ENCODE data around the gene TXNDC15. TPM values are rescaled to one million over a fixed set of nuclear protein-coding genes. Genes with fewer than 3 reads are reported as not detected.

Gene TXNDC15, protein sequence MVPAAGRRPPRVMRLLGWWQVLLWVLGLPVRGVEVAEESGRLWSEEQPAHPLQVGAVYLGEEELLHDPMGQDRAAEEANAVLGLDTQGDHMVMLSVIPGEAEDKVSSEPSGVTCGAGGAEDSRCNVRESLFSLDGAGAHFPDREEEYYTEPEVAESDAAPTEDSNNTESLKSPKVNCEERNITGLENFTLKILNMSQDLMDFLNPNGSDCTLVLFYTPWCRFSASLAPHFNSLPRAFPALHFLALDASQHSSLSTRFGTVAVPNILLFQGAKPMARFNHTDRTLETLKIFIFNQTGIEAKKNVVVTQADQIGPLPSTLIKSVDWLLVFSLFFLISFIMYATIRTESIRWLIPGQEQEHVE
- 23.1 TPM for polyA plus RNA-seq (2013)

DNA sequence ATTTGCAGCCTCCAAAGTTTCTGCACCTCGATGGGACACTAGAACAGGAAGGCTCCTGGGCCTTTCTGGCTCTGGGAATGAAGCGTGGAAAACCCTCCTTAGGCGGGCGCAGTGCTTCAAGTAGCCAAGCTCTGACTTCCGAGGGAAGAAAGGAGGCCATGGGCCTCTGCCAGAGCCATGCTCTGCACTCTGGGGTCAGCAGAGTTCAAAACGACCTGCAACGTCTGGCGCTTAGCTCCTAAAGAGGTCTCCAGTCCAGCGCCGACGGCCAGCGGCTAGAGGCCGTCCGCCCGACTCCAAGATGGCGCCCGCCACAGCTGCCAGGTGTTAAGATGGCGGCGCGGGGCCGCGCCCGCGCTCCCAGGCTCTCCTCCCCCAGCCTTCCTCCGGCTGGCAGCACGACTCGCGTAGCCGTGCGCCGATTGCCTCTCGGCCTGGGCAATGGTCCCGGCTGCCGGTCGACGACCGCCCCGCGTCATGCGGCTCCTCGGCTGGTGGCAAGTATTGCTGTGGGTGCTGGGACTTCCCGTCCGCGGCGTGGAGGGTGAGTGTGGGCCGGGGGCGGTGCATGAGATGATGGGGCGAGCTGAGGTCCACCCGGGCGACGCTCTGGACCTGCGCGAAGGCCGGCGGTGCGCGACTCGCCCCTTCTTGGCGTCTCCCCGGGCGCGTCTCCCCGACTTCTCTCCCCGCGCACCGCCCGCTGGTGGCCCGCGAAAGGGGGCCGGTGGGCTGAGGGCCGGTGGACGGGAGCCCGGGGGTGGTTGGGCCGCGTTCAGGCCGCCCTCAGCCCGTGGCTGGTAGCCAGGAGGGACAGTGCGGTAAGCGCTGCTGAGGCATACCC, at the start of gene TXNDC15:
Gene TXNDC15 (plus strand): TSS at position 385 of the 844 bp plus-strand sequence. CDS start 57 bp downstream, at position 442.
- peaks cover 0 to 3% (median 1%) of the 10 kb centered on the region in 4 experiments for H3K36me3 ChIP-seq (ENCODE audit: control insufficient read depth in 4 of 4, insufficient read depth in 4 of 4, low read length in 3 of 4)
- POLR2A ChIA-PET, result interaction anchor here (1.6 kb wide), 1 partner anchor 30 kb away, joined by 8 read pairs; the partner anchor contains the start of gene PCBD2
- CTCF ChIA-PET, result interaction anchor here (1.3 to 1.5 kb wide), 2 partner anchors 14 to 27 kb away, joined by 3 to 6 read pairs; no protein-coding TSS in a partner anchor
- H3K4me1 ChIP-seq (ENCODE audit: control extremely low read depth in 1 of 4, control insufficient read depth in 4 of 4, insufficient read depth in 4 of 4, low read length in 3 of 4), result peaks cover 0 to 23% (median 15%) of the 10 kb centered on the region in 4 experiments
- H3K27ac ChIP-seq (ENCODE audit: insufficient read depth in 1 of 2, low read depth in 1 of 2, low read length in 2 of 2, poor library complexity in 1 of 2, severe bottlenecking in 2 of 2), result peak within 1 kb of the TSS; percentile 52 to 85
- no peaks in the 10 kb centered on the region for H3K27me3 ChIP-seq (replicated peaks in 2 of 5; ENCODE audit: control insufficient read depth in 4 of 5, insufficient read depth in 5 of 5, low read length in 4 of 5)
- WGBS (ENCODE audit: insufficient coverage), result 8% methylated on average over 31 of the region's 79 CpGs
- H3K4me3 ChIP-seq (ENCODE audit: control insufficient read depth in 1 of 7, extremely low read depth in 1 of 7, insufficient read depth in 4 of 7, low read depth in 2 of 7, low read length in 6 of 7), result peak within 1 kb of the TSS; percentile 49 to 93 (median 83)
- DNase-seq, result peak; percentile 85 to 91 (median 90)
- H3K9me3 ChIP-seq (ENCODE audit: control extremely low read depth in 1 of 5, control insufficient read depth in 4 of 5, insufficient read depth in 2 of 5, low read depth in 1 of 5, low read length in 4 of 5), result no peaks in the 10 kb centered on the region

DNA sequence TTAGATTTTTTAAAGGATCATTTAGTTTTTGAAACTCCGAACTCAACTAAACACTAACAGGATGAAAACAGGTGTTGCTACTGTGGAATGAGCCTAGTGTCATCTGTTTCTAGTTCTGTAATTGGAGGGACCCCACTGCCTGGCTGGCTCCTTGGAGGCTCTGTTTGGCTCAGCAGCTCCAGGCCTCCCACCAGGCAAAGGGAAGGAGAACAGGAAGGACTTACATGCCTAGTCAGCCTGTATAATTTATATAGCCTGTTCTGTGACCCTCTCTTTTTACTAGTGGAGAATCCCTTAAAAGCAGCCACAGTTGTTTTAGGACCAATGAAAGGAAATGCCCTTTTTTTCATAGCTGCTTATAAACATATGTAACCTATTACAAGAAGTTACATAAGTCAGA, 49.5 kb upstream of the TXNDC15 start:
- H3K9me3 ChIP-seq (ENCODE audit: control extremely low read depth in 1 of 5, control insufficient read depth in 4 of 5, insufficient read depth in 2 of 5, low read depth in 1 of 5, low read length in 4 of 5), result no peaks in the 10 kb centered on the region
- no peak for DNase-seq
- H3K27me3 ChIP-seq (replicated peaks in 2 of 5; ENCODE audit: control insufficient read depth in 4 of 5, insufficient read depth in 5 of 5, low read length in 4 of 5), result no peaks in the 10 kb centered on the region
- no peak overlapping the region for H3K27ac ChIP-seq (ENCODE audit: insufficient read depth in 1 of 2, low read depth in 1 of 2, low read length in 2 of 2, poor library complexity in 1 of 2, severe bottlenecking in 2 of 2)
- WGBS (ENCODE audit: insufficient coverage), result 100% methylated on average over 1 of the region's 1 CpG
- POLR2A ChIA-PET, result interaction anchor here (1.5 kb wide), 1 partner anchor 21 kb away, joined by 3 read pairs; the partner anchor contains the start of gene C5orf24
- peaks cover 0 to 8% (median 0%) of the 10 kb centered on the region in 4 experiments for H3K4me1 ChIP-seq (ENCODE audit: control extremely low read depth in 1 of 4, control insufficient read depth in 4 of 4, insufficient read depth in 4 of 4, low read length in 3 of 4)
- no peak overlapping the region for H3K4me3 ChIP-seq (ENCODE audit: control insufficient read depth in 1 of 7, extremely low read depth in 1 of 7, insufficient read depth in 4 of 7, low read depth in 2 of 7, low read length in 6 of 7)
- peaks cover 18 to 60% (median 43%) of the 10 kb centered on the region in 4 experiments for H3K36me3 ChIP-seq (ENCODE audit: control insufficient read depth in 4 of 4, insufficient read depth in 4 of 4, low read length in 3 of 4)
- CTCF ChIA-PET, result interaction anchor here (0.9 to 2.8 kb wide), 5 partner anchors 10 to 40 kb away, joined by 3 to 9 read pairs (median 3); no protein-coding TSS in a partner anchor

DNA sequence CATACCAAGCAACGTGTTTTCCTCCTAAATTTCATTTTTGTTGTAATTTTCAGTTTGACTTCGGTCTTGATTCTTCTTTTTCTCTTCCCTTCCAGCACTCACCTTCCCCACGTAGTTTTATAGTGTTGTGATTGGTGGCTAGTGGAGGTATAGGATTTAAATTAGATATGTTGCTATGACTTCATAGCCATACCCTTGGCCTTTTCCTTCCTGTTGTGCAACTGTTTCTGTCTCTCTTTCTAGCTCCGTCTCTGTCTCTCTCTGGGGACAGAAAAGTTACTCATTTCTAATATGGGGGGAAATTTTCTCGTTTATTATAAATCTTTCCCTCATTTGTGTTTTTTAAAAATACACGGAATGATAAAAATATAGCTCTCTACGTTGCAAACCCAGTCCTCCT, 49.0 kb upstream of the TXNDC15 start:
- Histone ChIP-seq H3K27me3 (replicated peaks in 2 of 5; ENCODE audit: control insufficient read depth in 4 of 5, insufficient read depth in 5 of 5, low read length in 4 of 5) (no peaks in the 10 kb centered on the region), H3K9me3 (ENCODE audit: control extremely low read depth in 1 of 5, control insufficient read depth in 4 of 5, insufficient read depth in 2 of 5, low read depth in 1 of 5, low read length in 4 of 5) (no peaks in the 10 kb centered on the region), H3K36me3 (ENCODE audit: control insufficient read depth in 4 of 4, insufficient read depth in 4 of 4, low read length in 3 of 4) (peaks cover 16 to 56% (median 41%) of the 10 kb centered on the region in 4 experiments), H3K27ac (ENCODE audit: insufficient read depth in 1 of 2, low read depth in 1 of 2, low read length in 2 of 2, poor library complexity in 1 of 2, severe bottlenecking in 2 of 2) (no peak overlapping the region), H3K4me3 (ENCODE audit: control insufficient read depth in 1 of 7, extremely low read depth in 1 of 7, insufficient read depth in 4 of 7, low read depth in 2 of 7, low read length in 6 of 7) (no peak overlapping the region), H3K4me1 (ENCODE audit: control extremely low read depth in 1 of 4, control insufficient read depth in 4 of 4, insufficient read depth in 4 of 4, low read length in 3 of 4) (peaks cover 0 to 8% (median 0%) of the 10 kb centered on the region in 4 experiments)
- ChIA-PET POLR2A (interaction anchor here (1.5 kb wide), 1 partner anchor 20 kb away, joined by 3 read pairs; the partner anchor contains the start of gene C5orf24), CTCF (interaction anchor here (0.9 to 2.8 kb wide), 6 partner anchors 10 to 40 kb away, joined by 3 to 9 read pairs (median 3); no protein-coding TSS in a partner anchor)
- no peak for DNase-seq
- WGBS (ENCODE audit: insufficient coverage), result 100% methylated on average over 1 of the region's 7 CpGs

DNA sequence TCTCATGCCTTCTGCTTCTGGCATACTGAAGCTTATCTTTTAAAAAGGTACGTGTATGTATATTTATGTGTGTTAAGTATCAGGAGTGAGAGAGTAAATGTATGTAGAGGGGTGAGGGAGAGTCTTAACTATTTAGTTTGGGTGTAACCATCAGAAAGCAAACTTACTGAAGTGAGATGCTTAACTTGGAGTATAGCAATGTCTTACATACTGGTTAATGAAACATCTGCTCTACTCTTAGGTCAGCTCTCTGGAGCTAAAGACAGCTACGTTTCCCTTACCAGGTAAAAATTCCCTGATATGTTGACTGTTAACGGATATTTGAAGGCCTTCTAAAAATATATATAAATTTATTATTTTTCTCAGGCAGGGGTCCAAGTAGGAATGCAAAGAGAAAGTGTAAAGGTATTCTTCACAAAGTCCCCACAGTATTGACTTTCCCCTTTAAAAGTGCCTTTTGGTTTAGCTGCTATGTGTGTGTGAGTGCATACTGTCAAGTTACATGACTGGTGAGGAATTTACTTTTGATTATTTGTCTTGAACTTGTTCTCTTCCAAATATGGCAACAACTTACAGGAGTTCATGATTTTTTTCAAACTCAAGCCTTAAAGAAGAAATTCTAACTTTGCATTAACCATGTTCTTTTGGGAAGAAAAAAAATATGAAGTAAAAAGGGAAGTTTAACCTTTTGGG, 40.7 kb upstream of the TXNDC15 start:
- POLR2A ChIA-PET, result no interaction called here
- no peak overlapping the region for H3K27ac ChIP-seq (ENCODE audit: insufficient read depth in 1 of 2, low read depth in 1 of 2, low read length in 2 of 2, poor library complexity in 1 of 2, severe bottlenecking in 2 of 2)
- H3K4me1 ChIP-seq (ENCODE audit: control extremely low read depth in 1 of 4, control insufficient read depth in 4 of 4, insufficient read depth in 4 of 4, low read length in 3 of 4), result no peaks in the 10 kb centered on the region
- no peaks in the 10 kb centered on the region for H3K27me3 ChIP-seq (replicated peaks in 2 of 5; ENCODE audit: control insufficient read depth in 4 of 5, insufficient read depth in 5 of 5, low read length in 4 of 5)
- no peak for DNase-seq
- H3K9me3 ChIP-seq (ENCODE audit: control extremely low read depth in 1 of 5, control insufficient read depth in 4 of 5, insufficient read depth in 2 of 5, low read depth in 1 of 5, low read length in 4 of 5), result no peaks in the 10 kb centered on the region
- CTCF ChIA-PET, result interaction anchor here (1.2 to 1.7 kb wide), 3 partner anchors 10 to 94 kb away, joined by 3 to 6 read pairs (median 3); partner anchors contain the start of gene C5orf24
- H3K36me3 ChIP-seq (ENCODE audit: control insufficient read depth in 4 of 4, insufficient read depth in 4 of 4, low read length in 3 of 4), result peaks cover 2 to 31% (median 7%) of the 10 kb centered on the region in 4 experiments
- H3K4me3 ChIP-seq (ENCODE audit: control insufficient read depth in 1 of 7, extremely low read depth in 1 of 7, insufficient read depth in 4 of 7, low read depth in 2 of 7, low read length in 6 of 7), result no peak overlapping the region
- WGBS (ENCODE audit: insufficient coverage), result 100% methylated on average over 1 of the region's 3 CpGs

DNA sequence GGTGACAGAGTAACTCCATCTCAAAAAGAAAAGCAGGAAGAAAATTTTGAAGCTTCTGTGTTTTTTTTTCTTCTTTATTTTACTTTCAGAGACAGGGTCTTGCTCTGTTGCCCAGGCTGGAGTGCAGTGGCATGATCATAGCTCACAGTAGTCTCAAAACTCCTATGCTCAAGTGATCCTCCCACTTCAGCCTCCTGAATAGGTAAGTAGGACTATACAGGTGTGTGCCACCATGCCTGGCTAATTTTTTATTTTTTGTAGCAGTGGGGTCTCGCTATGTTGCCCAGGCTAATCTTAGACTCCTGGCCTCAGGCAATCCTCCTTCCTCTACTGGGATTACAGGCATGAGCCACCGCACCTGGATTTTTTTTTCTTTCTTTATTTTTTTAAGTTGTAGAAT, 38.5 kb upstream of the TXNDC15 start:
- Histone ChIP-seq H3K27me3 (replicated peaks in 2 of 5; ENCODE audit: control insufficient read depth in 4 of 5, insufficient read depth in 5 of 5, low read length in 4 of 5) (no peaks in the 10 kb centered on the region), H3K4me3 (ENCODE audit: control insufficient read depth in 1 of 7, extremely low read depth in 1 of 7, insufficient read depth in 4 of 7, low read depth in 2 of 7, low read length in 6 of 7) (no peak overlapping the region), H3K36me3 (ENCODE audit: control insufficient read depth in 4 of 4, insufficient read depth in 4 of 4, low read length in 3 of 4) (peaks cover 0 to 43% (median 18%) of the 10 kb centered on the region in 4 experiments), H3K27ac (ENCODE audit: insufficient read depth in 1 of 2, low read depth in 1 of 2, low read length in 2 of 2, poor library complexity in 1 of 2, severe bottlenecking in 2 of 2) (no peak overlapping the region), H3K4me1 (ENCODE audit: control extremely low read depth in 1 of 4, control insufficient read depth in 4 of 4, insufficient read depth in 4 of 4, low read length in 3 of 4) (no peaks in the 10 kb centered on the region), H3K9me3 (ENCODE audit: control extremely low read depth in 1 of 5, control insufficient read depth in 4 of 5, insufficient read depth in 2 of 5, low read depth in 1 of 5, low read length in 4 of 5) (no peaks in the 10 kb centered on the region)
- no CpG with 5 or more reads among the region's 2 CpGs for WGBS (ENCODE audit: insufficient coverage)
- ChIA-PET POLR2A (no interaction called here), CTCF (interaction anchor here (2.4 kb wide), 1 partner anchor 10 kb away, joined by 9 read pairs; no protein-coding TSS in a partner anchor)
- DNase-seq, result no peak

DNA sequence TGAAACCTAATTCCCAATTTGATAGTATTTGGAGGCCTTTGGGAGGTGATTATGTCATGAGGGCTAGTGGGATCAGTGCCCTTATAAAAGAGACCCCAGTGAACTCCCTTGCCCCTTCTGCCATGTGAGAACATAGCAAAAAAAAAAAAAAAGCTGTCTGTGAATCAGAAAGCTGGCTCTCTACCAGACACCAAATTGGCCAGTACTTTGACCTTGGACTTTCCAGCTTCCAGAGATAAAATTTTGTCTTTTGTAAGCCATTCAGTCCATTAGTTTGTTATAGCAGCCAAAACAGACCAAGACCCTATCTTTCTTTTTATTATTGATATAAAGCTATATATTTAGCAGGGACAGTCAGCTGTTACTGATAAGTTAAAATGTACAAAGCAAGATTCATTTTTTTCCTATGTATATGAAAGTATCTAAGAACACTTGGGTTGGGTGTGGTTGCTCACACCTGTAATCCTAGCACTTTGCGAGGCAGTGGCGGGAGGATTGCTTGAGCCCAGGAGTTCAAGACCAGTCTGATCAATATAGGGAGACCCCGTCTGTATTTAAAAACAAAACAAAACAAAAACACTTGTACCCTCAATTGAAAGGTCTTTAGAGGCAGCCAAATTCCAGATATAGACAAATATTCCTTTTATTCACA, 36.5 kb upstream of the TXNDC15 start:
- 100% methylated on average over 3 of the region's 3 CpGs for WGBS (ENCODE audit: insufficient coverage)

More for the DNA sequence above, 36.5 kb upstream of the TXNDC15 start:
- no peak overlapping the region for H3K27ac ChIP-seq (ENCODE audit: insufficient read depth in 1 of 2, low read depth in 1 of 2, low read length in 2 of 2, poor library complexity in 1 of 2, severe bottlenecking in 2 of 2)
- DNase-seq, result no peak
- no peaks in the 10 kb centered on the region for H3K27me3 ChIP-seq (replicated peaks in 2 of 5; ENCODE audit: control insufficient read depth in 4 of 5, insufficient read depth in 5 of 5, low read length in 4 of 5)
- H3K36me3 ChIP-seq (ENCODE audit: control insufficient read depth in 4 of 4, insufficient read depth in 4 of 4, low read length in 3 of 4), result peaks cover 2 to 38% (median 19%) of the 10 kb centered on the region in 4 experiments
- H3K4me3 ChIP-seq (ENCODE audit: control insufficient read depth in 1 of 7, extremely low read depth in 1 of 7, insufficient read depth in 4 of 7, low read depth in 2 of 7, low read length in 6 of 7), result no peak overlapping the region
- H3K4me1 ChIP-seq (ENCODE audit: control extremely low read depth in 1 of 4, control insufficient read depth in 4 of 4, insufficient read depth in 4 of 4, low read length in 3 of 4), result no peaks in the 10 kb centered on the region
- ChIA-PET CTCF (no interaction called here), POLR2A (interaction anchor here (0.6 kb wide), 1 partner anchor 361 kb away, joined by 12 read pairs; no protein-coding TSS in a partner anchor)
- H3K9me3 ChIP-seq (ENCODE audit: control extremely low read depth in 1 of 5, control insufficient read depth in 4 of 5, insufficient read depth in 2 of 5, low read depth in 1 of 5, low read length in 4 of 5), result no peaks in the 10 kb centered on the region
